HEK293T (cell line): Measurements from ENCODE around the gene RIOK1.

ENCODE experiments used
- ARNT ChIP-seq: fragments of 450-650 bp; IDR thresholded peaks from 2 replicates; pipeline ENCODE4 v1.6.1; 2017; ENCODE audit warnings: mild to moderate bottlenecking
- BHLHE40 ChIP-seq: fragments of 450-650 bp; IDR thresholded peaks from 2 replicates; pipeline ENCODE4 v1.6.1; 2016; ENCODE audit warnings: mild to moderate bottlenecking, moderate library complexity, borderline replicate concordance
- ELF4 ChIP-seq: fragments of 450-650 bp; IDR thresholded peaks from 2 replicates; pipeline ENCODE4 v1.6.1; 2017; ENCODE audit warnings: antibody characterized with exemption
- FOXM1 ChIP-seq: fragments of 450-650 bp; IDR thresholded peaks from 2 replicates; pipeline ENCODE4 v1.6.1; 2017; ENCODE audit warnings: mild to moderate bottlenecking, borderline replicate concordance
- HDGF ChIP-seq: fragments of 450-650 bp; IDR thresholded peaks from 2 replicates; pipeline ENCODE4 v1.6.1; 2017; ENCODE audit warnings: antibody characterized with exemption, borderline replicate concordance
- SP1 ChIP-seq: fragments of 450-650 bp; IDR thresholded peaks from 2 replicates; pipeline ENCODE4 v1.6.1; 2017
- SUZ12 ChIP-seq: fragments of 450-650 bp; IDR thresholded peaks from 2 replicates; pipeline ENCODE4 v1.6.1; 2016; ENCODE audit warnings: mild to moderate bottlenecking
- TARDBP ChIP-seq: fragments of 450-650 bp; IDR thresholded peaks from 2 replicates; pipeline ENCODE4 v1.6.1; 2016

- TF ChIP-seq TARDBP = no peak
- TF ChIP-seq SUZ12 = no peak
- TF ChIP-seq BHLHE40 = no peak
- no peak for TF ChIP-seq SP1
- no peak for TF ChIP-seq ARNT
- TF ChIP-seq HDGF = no peak
- TF ChIP-seq FOXM1 = no peak
- TF ChIP-seq ELF4 = no peak
These were observed 51.6 kb downstream of the RIOK1 start for GRCh38 chr6:7441048-7441775.
